HG03432 (cell line): Measurements from ENCODE around the gene DLX6.

Experiments used
- ATAC-seq: cut with Tn5 transposase; IDR thresholded peaks from one replicate; pipeline ENCODE4 v1.9.1; 2021; ENCODE audit warnings: mild to moderate bottlenecking, moderate library complexity; ENCODE audit not compliant: unreplicated experiment

DLX6 gene

DNA sequence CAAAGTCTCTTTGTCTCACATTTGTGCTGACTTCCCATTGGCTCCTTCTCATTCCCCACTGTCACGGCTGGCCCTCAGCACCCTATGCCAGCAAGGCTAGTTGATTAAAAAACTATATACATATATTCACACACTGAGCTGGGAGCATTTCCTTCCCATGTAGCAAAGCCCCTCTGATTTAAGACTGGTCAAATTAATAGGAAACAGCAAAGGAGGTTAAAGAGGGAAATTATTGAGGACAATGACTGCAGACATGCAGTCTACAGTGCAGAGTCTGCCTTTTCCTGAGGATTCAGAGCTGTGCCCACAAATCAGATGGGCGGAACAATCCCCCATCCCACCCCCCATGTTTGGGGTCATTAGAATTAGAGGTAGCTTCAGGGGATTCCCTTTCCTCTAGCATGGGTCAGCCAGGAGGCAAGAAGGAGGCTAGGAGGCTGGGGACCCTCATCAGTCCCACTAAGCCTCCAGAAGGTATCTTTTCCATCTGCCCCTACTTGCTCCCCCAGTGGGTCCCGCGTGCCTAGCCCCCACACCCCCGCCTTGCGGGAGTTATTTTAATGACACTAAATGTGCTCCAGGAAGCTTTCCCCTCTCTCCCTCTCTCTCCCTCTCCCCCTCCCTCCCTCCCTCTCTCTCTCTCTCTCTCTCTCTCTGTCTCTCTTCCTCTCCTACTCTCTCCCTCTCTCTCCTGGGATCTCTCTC is 9.8 kb upstream of the DLX6 start:
- no peak for ATAC-seq

DNA sequence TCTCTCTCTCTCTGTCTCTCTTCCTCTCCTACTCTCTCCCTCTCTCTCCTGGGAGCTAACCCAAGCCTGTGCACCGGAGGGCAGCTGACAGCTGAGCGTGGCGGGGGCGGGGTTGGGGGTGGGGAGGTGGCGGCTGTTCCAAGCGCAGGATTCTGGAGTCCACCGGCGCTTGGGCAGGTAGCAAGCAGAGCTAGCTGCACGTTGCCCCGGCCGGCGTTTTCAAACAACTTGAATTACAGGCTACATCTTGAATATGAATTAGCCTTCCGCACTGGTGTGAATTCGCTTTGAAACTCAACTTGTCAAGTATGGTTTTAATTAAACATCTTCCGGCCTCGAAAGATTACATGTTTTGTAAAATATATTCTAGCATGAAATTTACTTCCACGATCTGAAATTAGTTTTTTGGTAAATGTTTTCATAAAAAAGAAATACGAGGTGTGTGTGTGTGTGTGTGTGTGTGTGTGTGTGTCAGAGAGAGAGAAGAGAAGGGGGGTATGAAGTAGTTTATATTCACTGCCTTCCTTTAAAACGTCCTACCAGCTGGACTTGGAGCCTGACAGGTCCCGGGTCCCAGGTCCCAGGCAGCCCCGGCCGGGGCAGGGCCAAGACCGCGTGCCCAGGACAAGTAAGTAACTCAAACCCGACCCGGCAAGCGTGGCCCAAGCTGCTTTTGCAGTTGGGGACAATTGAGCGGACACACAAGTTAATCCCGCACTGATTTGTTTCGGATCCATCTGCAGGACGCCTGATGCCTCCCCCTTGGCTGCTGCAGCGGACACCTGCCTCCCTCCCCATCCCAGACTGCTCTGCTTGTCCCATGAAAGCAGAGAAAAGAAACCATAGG is 9.0 kb upstream of the DLX6 start:
- no peak for ATAC-seq

DNA sequence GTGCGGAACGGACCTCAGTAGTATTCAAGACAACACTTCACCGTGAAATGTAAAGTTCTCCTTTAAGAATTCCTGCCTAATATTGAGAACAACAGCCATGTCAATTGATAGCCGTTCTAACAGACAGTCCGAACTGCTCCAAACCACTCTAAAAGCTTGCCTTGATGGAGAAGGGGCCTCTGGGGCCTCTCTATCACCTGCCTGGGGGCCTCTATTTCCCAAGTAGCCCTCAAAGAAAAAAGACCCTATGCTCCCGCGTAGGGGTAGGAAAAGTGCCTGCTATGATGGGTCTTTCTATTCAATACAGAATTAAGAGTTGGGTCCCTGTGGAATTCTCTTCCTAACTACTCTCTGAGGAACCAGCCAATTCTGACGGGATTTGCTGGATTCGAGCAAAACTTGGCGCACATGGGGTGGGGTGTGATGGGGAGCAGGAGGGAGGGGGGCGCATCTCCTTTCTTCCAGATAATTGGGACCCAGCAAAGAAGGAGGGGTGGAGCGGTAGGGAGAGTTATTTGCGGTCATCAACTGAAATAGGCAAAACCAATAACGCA is 8.3 kb upstream of the DLX6 start:
- ATAC-seq = no peak

DNA sequence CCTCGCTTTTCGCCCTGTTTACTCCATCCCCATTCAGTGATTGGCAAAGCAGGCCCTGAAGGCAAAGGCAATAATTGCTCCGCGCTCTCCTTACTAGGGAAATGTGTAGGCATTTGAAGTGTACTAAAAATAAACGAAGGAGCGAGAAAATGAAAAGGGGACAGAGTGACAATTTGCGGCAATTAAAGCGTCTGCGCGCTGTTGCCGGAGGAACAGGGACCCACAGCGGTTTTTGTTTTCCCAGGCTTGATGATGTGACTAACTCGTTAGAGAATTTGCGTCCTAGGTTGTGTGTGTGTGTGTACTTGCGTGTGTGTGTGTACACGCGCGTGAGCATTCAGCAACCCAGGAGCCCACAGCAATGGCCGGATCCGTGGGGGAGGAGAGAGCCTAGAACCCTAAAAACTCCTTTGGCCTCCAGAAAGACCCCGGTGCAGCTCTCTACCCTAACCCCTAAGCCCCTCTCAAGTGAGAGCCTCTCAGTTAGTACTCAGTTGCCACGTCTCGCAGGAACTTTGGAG is 7.8 kb upstream of the DLX6 start:
- no peak for ATAC-seq

DNA sequence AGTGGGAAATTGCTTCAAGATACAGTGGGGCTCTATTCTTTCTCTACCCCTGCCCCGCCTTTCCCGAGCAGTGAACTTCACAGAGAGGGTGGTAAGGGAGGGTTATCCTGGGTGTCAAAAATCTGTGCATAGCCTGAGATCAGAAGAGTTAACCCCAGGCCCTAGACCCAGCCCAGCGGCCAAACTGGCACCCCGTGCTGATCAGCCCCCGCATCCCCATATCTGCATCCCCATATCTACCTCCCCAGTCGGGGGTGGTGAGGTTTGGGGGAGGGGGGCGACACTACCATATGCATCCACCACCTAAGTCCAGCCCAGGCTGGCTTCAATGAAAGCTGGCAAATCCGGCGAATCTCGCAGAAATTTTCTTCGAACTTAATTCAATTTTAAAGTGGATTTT is 7.0 kb upstream of the DLX6 start:
- ATAC-seq = no peak

DNA sequence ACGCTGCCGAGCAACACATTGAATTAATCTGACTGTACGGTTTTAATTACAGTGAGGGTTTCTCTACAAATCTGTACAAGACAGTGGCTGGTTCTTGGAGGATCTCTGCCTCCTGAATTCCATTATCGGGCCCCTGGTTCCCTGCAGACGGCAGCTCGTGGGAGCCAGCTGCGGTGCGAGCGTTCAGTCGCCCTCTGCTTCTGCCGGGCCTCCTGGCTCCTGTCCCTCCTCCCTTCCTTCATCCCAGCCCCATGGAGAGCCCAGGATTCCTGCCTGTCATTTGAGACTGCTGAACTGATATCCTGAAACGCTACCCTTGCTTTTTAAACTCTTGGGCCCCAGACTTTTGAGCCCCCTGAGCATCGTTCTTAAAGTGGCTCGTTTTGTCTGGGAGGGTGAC is 6.6 kb upstream of the DLX6 start:
- ATAC-seq = no peak

DNA sequence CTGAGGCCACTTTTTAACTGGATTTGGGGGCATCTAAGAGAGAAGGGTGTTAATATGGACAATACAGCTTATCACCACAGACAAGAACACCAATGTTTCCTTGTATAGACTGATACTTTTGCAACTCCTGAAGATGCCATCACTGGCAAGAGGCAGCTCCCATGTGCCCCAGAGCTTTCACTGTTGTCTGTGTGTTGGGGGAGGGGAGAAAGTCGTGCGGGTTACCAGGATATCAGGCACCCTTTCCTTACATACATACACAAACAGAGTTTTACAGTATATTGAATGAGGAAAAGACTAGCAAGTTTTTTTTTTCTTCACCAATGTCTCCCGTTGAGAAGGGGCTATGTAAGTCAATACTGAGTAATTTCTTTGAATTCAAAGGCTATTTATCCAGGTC is 4.1 kb upstream of the DLX6 start:
- ATAC-seq = no peak

DNA sequence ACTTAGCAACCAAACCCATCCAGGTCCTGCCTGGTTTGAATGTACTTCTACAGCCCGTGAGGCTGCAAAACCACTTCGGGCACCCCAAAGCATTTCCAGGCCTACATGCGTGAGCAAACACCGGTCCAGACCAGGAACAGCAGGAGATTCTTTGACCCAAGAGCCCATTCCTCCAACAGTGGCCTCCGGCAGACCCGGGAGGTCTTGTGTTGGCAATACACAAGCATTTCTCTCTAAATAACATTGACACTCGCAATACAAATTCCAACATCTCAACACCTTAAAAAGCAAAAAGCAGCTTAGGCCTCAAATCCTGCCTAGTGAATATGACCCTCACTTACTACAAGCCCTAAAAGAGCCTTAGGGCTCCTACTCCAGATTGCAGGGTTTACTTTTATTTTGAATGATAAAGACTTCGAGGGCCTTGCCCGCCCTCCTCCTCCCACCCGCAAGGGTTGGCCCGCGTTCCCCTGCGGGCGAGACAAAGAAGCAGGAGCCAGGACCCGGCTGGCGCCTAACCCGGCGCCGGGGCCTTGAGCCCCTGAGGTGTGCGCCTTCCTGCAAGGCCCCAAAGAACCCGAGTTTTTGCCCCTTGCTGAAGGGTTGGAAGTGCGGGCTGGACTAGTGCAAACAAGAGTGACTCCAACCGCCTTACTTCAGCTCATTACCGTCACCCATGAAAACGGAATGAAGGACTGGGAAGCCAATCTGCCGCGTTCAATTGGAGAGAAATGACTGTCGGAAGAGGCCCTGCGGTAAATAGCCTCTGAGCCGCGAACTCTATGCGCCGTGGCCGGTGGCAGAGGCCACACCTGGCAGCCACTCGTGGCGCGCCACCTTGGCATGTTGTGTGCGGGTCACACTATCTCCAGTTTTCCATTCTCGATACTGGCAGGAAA is 3.4 kb upstream of the DLX6 start:
- ATAC-seq = no peak

DNA sequence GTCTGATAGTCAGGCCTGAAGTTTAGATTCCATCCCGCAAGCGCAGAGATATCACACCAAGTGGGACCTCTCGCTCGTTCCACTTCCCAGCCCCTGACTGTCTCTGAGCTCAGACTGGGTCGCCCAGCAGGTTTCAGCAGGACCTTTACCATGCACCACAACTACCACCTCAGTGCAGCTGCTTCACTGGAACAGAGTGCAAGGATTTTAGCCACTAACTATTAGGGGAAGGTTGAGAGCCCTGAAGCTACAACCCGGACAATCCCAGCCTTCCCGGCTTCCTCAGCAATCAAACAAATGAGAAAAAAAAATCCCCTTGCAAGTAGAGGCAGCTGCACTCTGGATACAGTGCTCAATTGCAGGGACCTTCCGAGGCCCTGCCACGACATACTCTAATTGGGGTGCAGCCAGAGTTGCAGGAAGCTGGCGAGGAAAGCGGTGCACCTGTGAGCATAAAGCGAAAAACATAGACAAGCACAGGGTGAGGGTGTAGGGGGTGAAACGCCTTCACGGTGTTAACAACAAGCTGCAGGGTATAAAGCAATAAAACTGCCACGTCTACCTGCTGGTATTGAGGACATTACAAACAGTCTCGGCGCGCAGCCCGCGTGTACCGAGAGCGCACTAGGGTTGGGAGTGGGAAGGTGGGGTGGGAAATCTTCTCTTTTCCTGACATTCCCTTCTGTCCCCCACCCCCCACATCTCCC is 2.6 kb upstream of the DLX6 start:
- ATAC-seq = no peak

DNA sequence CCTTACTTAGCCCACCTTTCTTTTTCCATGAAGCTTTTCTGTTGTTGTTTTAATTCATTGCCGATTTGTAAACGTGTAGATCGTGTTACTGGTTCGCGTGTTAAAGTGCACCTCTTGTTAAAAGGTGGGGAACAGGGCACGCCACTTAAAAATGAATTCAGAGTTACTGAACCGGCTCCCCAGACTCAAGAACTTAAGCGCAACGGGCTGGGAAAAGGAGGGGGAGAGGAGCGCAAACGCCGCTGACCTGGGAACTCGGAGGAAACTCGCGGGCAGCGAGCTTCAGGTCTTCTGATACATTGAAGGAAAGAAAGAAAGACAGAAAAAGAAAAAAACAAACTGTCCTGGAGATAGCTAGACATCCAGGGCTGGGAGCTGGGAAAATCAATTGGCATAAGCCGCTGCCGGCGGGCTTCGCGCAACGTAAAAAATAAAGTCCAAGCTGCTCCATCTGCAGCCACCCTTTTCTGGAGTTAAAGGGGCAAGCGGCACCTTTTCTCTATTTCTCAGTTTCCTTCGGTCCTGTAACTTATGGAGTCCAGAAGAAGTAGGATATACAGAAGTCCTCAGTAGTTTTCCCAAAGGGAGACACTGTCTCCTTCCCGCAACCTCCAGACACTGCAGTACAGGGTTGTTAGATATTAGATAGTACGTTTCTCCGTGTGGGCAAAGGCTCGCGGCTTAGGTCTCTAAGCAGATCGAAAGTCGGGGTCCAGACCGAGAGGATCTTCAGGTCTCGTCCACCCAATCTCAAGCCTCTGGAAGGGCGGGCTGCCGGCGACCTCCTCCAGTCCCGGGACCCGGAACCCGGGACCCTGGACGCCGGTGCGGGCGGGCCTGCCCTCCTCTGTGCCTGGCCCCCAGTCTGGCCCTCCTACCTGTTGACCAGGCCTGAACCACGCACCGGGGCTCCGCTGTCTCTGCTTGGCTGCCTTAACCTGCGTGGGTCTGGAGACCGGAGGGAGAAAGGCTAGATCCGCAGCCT is 1.8 kb upstream of the DLX6 start:
- no peak for ATAC-seq

DNA sequence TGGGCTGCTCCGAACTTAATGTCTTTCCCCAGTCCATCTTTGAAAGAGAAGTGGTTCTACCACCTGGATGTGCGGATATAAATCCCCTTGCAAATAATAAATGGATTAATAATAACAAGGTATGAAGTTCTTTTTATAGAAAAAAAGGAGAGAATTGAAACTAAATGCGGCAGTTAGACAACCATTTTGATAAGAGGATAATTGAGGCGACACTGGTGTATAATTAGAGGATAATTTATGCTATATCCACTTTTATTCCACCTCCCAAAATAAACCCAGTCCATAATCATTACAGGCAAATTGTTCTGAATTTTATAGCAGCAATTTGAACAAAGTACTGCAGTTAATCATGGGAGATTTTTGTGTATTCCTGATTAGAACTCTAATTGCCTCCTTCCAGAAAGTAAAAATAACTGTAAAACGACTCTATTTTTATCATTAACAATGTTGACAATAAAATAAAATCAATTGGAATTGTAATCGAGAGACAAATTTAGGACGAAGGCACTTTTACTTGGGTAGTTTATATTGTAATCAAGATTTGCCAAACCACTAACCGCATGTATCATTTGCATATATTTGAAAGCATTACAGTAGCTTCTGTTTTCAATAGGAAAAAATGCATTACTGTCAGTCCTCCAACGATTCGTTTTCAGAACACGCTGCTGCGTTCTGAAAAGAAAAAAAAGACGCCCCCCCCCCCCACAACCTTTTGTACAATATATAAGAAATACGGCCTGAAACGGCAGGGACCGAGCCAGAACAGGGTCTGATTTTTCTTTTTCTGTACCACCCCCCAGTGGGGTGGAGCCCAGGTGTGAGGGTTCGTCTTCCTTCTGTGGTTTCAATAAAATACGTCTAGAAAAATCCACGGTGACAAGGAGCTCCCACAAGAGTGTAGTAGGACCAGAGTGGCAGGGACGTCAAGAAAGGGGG is 838 bp upstream of the DLX6 start:
- ATAC-seq = no peak

DNA sequence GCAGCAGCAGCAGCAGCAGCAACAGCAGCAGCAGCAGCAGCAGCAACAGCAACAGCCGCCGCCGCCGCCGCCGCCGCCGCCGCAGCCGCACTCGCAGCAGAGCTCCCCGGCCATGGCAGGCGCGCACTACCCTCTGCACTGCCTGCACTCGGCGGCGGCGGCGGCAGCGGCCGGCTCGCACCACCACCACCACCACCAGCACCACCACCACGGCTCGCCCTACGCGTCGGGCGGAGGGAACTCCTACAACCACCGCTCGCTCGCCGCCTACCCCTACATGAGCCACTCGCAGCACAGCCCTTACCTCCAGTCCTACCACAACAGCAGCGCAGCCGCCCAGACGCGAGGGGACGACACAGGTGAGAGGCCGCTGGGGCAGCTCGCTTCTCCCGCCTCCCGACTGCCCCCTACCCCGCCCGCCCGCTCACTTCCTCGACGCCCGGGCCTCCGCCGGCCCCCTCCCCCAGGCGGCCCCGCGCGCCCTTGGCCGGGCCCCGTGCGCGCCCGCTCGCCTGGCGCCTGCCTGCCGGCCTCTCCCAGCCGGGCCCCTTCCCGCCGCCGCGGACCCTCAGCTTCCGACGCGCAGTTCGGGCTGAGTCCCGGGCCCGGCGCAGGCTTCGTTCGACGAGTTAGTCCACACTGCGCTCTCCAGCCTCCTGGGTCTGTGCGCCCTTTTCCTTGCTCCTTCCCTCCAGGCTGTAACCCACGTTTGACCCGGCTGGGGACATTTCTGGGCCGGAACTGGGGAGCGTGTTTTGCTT is 882 bp downstream of the DLX6 start:
- ATAC-seq = peak; percentile 72

DNA sequence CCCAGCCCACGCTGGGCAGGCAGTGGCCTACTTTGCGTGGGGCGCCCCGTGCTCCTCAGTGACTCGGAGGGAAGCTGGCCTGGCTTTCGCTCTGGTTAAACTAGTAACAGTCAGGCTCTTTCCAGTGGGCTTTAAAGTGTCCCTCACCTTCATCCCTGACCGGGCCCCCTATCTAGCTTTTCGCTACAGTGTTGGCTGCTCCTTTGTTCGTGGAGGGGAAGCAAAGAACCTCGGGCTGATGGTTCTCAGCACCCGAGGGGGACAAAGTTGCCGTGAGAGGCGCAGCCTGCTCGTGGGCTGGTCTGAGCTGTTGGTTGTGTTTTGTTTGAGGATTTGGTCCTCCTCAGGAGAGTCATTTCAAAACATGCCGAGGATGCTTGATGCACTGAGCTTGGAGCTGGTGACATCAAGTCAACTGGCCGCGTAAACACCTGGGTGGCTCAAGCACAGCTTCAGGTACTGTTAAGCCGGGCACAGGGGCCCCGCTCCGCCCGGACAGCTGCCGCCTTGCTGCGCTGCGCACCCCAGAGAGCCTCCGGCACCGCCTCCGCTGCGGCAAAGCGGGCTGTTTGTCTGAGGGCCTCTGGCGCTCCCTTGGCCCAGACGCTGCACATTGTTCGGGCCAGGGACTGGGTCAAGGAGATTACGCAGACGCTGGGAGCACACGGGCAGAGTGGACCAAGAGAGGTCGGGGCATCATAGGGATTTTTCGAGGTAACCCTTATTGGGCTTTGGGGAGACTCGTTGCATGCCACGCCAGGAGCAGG is 1.6 kb downstream of the DLX6 start:
- ATAC-seq = no peak

DNA sequence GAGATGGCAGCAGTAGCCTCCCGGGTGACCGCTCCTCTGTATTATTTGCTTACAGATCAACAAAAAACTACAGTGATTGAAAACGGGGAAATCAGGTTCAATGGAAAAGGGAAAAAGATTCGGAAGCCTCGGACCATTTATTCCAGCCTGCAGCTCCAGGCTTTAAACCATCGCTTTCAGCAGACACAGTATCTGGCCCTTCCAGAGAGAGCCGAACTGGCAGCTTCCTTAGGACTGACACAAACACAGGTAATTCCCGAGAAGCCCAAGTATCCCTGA is 2.2 kb downstream of the DLX6 start:
- no peak for ATAC-seq

DNA sequence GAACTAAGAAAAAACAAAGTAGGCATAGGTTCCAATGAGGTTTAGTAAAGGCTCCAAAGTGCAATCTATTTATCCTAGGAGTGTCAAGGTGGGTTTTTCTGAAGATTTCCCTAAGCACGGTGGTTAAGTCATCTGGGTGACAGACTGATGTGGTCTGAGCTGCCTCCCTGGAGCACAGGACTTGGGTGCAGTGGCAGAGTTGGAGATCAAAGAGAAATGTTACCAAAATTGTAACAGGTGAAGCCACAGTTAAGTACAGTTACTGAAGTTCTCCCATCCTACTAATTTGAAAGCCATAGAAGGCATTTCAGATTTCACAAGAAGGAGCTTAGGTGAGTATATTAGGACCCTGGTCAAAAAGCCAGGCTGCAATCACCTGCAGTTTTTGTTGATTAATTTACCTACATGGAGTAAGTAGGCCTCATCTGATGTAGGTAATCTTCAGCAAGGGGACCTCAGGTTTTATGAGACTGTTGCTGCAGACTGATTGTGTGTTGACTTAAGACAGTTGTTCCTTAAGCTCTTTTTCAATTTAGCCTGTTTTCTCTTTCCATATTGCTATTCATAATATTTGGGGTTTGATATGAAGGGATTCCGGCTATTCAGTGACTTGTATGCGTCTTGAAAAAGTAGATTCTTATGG is 3.0 kb downstream of the DLX6 start:
- ATAC-seq = no peak
